Pancreas (tissue), 10 donors: ENCODE results near the gene MOK. TPM values are rescaled to one million over a fixed set of nuclear protein-coding genes. Genes with fewer than 3 reads are reported as not detected.
A peak's percentile ranks its signal among the peaks of the same experiment; 100 is the strongest.

ENCODE experiments used
- ATAC-seq, 4 donors: fragments of 200-7000 bp; cut with Tn5 transposase; one replicate each; pipeline versions ENCODE4 v1.8.0 to v1.9.1; 2020; ENCODE audit warnings: mild to moderate bottlenecking in 4 of 4, moderate library complexity in 4 of 4
- DNase-seq, 6 donors: peaks; one replicate each; pipeline ENCODE4 v3.0.0-alpha.2; 2020
- FAIRE-seq: peaks from 2 replicates; lab custom pipeline; 2012; peaks lifted over from hg19 to GRCh38; lab: Jason Lieb, UNC
- H3K27ac ChIP-seq, 4 donors: fragments of 200-600 bp; sonication (generic); 1 replicate in 3 of 4; 2 replicates in 1 of 4; pipeline versions ENCODE4 v1.5.0 to v1.8.0; 2020
- H3K27me3 ChIP-seq, 4 donors: fragments of 200-600 bp; one replicate each; pipeline ENCODE4 v1.8.0; 2021
- H3K36me3 ChIP-seq, 3 donors: fragments of 200-600 bp; sonication (generic) in 1 of 3; one replicate each; pipeline versions ENCODE4 v1.5.0 to v1.8.0; 2020 to 2021
- H3K4me1 ChIP-seq, 3 donors: fragments of 200-600 bp; one replicate each; pipeline ENCODE4 v1.8.0; 2021
- H3K4me3 ChIP-seq, 4 donors: fragments of 200-600 bp; sonication (generic) in 2 of 4; one replicate each; pipeline versions ENCODE4 v1.5.0 to v1.8.0; 2020 to 2021
- H3K9me3 ChIP-seq, 4 donors: fragments of 200-600 bp; one replicate each; pipeline ENCODE4 v1.8.0; 2021
- WGBS, 2 donors: extraction: QIAGEN DNeasy Blood & Tissue Kit; methylation state at CpG; one replicate each; pipeline ENCODE4 v1.1.7; 2013; 5-methylcytosine and 5-hydroxymethylcytosine counted together
- intact Hi-C, 3 donors: fragments of 100-400 bp; cut with DNase I; formaldehyde crosslinking; loops; one replicate each; pipeline versions ENCODE4 v1.11.1 to v1.14.2; 2022
- polyA plus RNA-seq, 2 donors: library from polyadenylated mRNA; stranded (reverse); fragments of 200-250 nt; gene quantifications; one replicate each; pipeline ENCODE4 v1.2.3, GENCODE V29; 2013
- total RNA-seq, 6 donors: library from RNA; stranded (reverse); fragmentation: NEBNext Ultra II Directional in 4 of 6; extraction: Animal tissue kit (Norgen Biotek cat#: 25700) in 4 of 6; gene quantifications; one replicate each; pipeline versions ENCODE4 v1.2.1 to v1.2.4, GENCODE V29; 2021 to 2023
- TF ChIP-seq, protein P1 (sequence below), 4 donors: fragments of 200-600 bp; sonication (generic) in 3 of 4; IDR thresholded peaks; one replicate each; pipeline versions ENCODE4 v1.5.0 to v1.8.0; 2021; ENCODE audit warnings: antibody characterized with exemption in 4 of 4
- donor health status: healthy with polysubstance abuse.
- donor health status: DM: no; HTN: no; CAD: no; lungs with moderate emphysema.
- donor health status: DM: no; HTN: no; CAD: no.
- donor health status: control.
- donor health status: control.
- donor health status: Bipolar disorder and iron deficiency.
- donor health status: DM: yes; HTN: yes; CAD: no.
- donor health status: DM: no; HTN: no; CAD: no.
- donor health status: DM: no; HTN: no; CAD: no.
- donor health status: DM: yes; HTN: yes; CAD: no.

Gene MOK
- total and polyA plus RNA-seq, 8 donors, result 7.7 to 35.9 (median 9.4) TPM

DNA sequence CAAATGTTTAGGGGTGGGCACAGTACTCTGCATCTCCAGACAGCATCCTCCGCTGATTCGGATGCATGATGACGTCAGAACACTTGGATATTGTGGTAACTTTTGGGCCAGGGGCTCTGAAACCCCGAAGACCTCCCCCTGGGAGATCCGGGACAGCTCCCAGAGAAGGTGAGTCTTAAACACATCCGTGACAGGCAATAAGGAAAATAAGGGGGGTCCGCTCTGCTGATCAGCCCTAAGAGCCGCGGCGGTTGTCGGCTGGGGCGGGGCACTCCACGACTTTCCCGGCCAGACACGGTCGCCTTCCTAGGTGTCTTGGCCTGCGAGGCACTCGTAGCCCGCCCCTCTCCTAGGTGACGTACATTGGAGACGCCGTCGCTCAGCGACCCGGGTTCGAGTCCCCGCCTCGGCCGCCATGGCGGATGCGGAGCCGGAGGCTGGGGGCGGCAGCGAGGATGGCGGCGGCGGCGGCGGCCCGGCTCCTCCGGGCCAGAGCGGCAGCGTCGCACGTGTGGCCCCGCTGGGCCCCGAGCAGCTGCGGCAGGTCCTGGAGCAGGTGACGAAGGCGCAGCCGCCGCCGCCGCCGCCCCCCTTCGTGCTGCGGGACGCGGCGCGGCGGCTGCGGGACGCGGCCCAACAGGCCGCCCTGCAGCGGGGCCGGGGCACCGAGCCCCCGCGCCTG is 14.5 kb upstream of the MOK start, which contains the start of gene ZNF839:
Gene ZNF839, plus strand, starts transcription at position 396 of the 682 bp plus-strand sequence. Its CDS starts 20 bp downstream, at position 416.
- TF ChIP-seq, protein P1, sequence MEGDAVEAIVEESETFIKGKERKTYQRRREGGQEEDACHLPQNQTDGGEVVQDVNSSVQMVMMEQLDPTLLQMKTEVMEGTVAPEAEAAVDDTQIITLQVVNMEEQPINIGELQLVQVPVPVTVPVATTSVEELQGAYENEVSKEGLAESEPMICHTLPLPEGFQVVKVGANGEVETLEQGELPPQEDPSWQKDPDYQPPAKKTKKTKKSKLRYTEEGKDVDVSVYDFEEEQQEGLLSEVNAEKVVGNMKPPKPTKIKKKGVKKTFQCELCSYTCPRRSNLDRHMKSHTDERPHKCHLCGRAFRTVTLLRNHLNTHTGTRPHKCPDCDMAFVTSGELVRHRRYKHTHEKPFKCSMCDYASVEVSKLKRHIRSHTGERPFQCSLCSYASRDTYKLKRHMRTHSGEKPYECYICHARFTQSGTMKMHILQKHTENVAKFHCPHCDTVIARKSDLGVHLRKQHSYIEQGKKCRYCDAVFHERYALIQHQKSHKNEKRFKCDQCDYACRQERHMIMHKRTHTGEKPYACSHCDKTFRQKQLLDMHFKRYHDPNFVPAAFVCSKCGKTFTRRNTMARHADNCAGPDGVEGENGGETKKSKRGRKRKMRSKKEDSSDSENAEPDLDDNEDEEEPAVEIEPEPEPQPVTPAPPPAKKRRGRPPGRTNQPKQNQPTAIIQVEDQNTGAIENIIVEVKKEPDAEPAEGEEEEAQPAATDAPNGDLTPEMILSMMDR (IDR thresholded peaks at IDR 0.05), result no peak
- peak; percentile 58 to 78 (median 70) for ATAC-seq
- Histone ChIP-seq H3K4me3 (peak within 1 kb of the TSS; percentile 57 to 82 (median 68)), H3K27ac (peak within 1 kb of the TSS; percentile 73 to 90 (median 84)), H3K4me1 (peaks cover 6 to 17% (median 10%) of the 10 kb centered on the region in 3 donors), H3K9me3 (no peaks in the 10 kb centered on the region), H3K36me3 (no peaks in the 10 kb centered on the region), H3K27me3 (no peaks in the 10 kb centered on the region)
- peak; percentile 90 to 97 (median 93) for DNase-seq
- intact Hi-C loops, result no loop called here
- WGBS, 2 donors, result 0% methylated on average over 36 to 71 of the region's 71 CpGs
- FAIRE-seq, result no peak

DNA sequence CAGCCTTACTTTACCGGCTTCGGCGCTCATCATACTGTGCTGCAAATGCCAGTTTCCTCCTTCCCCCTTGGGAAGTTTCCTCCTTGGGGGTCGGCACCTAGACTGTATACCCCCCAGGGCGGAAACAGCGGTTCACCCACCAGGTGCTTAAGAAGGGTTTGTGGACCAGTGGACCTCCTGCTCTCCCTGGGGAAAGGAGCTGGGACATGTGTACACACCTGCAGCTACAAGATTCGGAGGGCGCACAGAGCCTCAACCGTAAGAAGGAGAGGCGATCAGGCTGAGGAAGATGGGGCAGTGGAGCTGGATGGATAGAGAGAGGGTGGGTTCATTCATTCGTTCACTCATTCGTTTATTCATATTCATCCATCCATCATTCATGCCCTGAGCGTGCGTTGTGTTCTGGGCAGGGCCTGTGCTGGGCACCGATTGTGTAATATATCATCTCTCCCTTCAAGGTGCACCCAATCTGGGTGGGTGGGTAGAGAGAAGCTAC is 13.9 kb upstream of the MOK start:
- Histone ChIP-seq H3K9me3 (no peaks in the 10 kb centered on the region), H3K36me3 (no peaks in the 10 kb centered on the region), H3K27me3 (no peaks in the 10 kb centered on the region), H3K27ac (peak overlapping the region in 3 of 4 donors; percentile 73 to 90 (median 79)), H3K4me1 (peaks cover 6 to 17% (median 10%) of the 10 kb centered on the region in 3 donors), H3K4me3 (peak overlapping the region in 3 of 4 donors; percentile 59 to 82 (median 76))
- 52 to 54% methylated on average over 15 of the region's 15 CpGs for WGBS, 2 donors
- intact Hi-C loops, result no loop called here
- peak in 3 of 6 donors; percentile 35 to 45 (median 41) for DNase-seq
- ATAC-seq, result no peak
- no peak for FAIRE-seq
- TF ChIP-seq, protein P1 (IDR thresholded peaks at IDR 0.05), result no peak

DNA sequence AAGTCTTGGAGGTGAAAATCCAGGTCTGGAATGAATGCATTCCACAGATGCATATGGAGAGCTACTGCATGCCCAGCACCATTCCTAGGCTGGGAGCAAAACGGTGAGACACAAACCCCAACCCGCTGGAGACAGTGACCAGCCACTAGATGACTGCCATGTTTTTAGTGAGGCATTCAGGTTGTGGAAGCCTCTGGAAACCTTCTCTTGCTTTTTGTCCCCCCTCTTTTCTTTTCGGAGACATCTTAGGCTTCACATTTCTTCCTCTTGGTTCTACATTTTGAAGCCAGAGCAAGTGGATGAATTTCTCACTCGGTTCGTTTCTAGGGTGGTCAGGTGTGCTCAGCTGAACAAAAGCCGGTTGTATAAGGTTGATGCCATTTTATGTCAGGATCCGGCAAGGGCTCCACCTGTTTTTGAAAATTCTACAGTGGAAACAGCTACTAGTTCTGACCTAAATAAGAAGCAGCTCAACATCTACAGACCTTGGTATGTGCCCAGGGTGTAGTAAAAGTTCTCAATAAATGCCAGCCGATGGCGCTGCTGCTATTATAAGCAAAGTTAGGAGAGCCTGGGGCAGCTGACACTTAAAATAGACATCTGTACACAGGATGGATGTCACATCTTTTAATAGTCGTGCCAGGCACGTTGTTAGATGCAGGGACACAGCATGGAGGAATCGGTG is 12.7 kb upstream of the MOK start:
- H3K36me3 ChIP-seq, result no peaks in the 10 kb centered on the region
- ATAC-seq, result no peak
- no peaks in the 10 kb centered on the region for H3K9me3 ChIP-seq
- H3K27ac ChIP-seq, result peak overlapping the region; percentile 46 to 92 (median 80)
- 45 to 51% methylated on average over 12 of the region's 12 CpGs for WGBS, 2 donors
- FAIRE-seq, result no peak
- peak in 1 of 6 donors; percentile 29 for DNase-seq
- H3K4me3 ChIP-seq, result peak overlapping the region; percentile 1 to 55 (median 32)
- intact Hi-C loops, result no loop called here
- H3K4me1 ChIP-seq, result peaks cover 6 to 17% (median 10%) of the 10 kb centered on the region in 3 donors
- TF ChIP-seq, protein P1 (IDR thresholded peaks at IDR 0.05), result no peak
- H3K27me3 ChIP-seq, result no peaks in the 10 kb centered on the region

DNA sequence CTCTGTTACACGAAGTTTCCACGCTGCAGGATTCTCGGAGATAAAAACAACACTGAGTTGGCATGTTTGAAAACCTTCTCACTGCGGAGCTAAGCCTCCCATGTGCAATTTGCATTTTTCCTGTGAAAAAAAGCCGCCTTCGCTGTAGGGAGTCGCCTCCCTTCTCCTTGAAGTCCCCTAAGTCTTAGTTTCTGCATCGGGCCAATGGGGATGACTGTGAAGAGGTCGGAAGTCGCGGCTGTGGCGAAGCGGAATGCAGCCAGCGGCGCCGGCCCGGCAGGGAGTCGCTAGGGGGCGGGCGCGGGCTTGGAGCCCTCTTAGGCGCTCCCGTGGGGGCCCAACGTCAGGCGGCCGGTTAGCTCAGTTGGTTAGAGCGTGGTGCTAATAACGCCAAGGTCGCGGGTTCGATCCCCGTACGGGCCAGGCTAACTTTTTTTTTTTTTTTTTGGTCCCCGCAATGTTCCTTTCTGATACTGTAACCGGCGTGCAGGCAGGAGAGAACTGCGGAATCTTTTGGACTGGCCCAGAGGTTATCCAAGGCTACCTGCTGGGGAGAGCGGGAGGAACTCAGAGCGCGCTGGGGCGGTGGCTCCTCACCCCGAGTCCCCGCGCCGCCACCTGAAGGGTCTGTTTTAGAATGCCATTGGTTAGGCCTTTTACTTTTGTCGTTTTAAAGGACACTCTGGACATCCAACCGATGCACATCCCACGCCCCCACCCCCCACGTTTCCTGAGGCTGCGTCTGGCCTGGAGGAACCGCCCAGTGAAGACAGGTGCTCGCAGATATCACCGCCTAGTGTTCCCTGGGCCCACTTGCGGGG is 12.0 kb upstream of the MOK start:
- Histone ChIP-seq H3K27ac (peak overlapping the region; percentile 46 to 92 (median 80)), H3K4me1 (peaks cover 6 to 17% (median 10%) of the 10 kb centered on the region in 3 donors), H3K9me3 (no peaks in the 10 kb centered on the region), H3K27me3 (no peaks in the 10 kb centered on the region), H3K4me3 (peak overlapping the region; percentile 1 to 55 (median 32)), H3K36me3 (no peaks in the 10 kb centered on the region)
- WGBS, 2 donors, result 1% methylated on average over 54 of the region's 54 CpGs
- FAIRE-seq (no peak), DNase-seq (peak; percentile 84 to 100 (median 96)), ATAC-seq (peak; percentile 75 to 87 (median 80))
- TF ChIP-seq, protein P1 (IDR thresholded peaks at IDR 0.05), result peak; percentile 55 to 74 (median 64)
- intact Hi-C loops, result no loop called here
